SHP77 treated with DMSO at 0.1 percent for 48 hours (cell line): ENCODE measurements around the gene SRPK1.

Source experiments
- DNase-seq: peaks from one replicate; lab custom pipeline; 2025; lab: John Stamatoyannopoulos, UW

The SRPK1 gene

GRCh38 chr6:35817515-35817914 lies 103.4 kb downstream of the SRPK1 start:
- no peak for DNase-seq

DNA sequence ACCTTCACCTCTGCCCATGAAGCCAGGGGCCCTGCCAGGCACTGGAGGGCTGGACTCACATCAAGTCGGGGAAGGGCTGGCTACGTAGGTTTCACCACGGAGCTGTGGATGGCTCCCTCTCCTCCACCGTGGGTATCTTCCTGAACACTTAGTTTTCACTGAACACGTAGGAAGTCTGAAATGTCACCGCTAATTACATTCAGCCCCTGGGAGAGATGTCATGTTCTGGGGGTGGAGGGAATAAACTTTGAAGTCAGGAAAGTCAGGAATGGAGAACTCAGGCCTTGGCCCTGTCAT lies 109.3 kb downstream of the SRPK1 start:
- no peak for DNase-seq

DNA sequence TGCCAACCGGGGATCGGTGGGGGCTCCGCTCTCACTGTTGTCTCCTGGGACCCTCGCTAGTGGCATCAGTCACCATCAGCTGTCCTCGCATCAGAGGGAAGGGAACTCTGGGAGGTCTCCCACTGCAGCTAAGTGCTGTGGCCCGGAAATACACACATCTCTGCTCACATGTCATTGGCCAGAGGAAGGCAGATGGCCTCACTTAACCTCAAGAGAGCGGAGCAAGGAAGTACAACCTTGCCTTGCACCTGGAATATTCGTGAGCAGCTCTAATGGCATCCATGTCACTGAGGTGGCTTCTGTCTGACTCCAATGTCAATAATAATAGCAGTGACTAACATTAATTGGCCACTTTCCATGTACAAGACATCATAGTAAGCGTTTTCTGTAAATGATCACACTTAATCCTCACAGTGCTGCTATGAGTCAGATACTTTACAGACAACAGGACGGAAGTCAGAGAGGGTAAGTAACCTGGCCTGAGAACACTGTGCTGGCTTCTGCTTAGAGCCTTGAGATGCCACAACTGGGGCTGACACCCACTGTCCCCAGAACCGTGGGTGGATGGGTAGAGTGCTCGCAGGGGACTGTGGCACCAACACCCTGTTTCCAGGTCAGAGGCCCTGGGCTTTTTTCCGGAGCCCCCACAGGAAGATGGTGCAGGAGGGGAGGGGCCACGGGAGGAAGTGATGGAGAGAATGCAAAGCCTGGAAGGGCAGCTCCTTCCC lies 109.8 kb downstream of the SRPK1 start:
- peak; percentile 71 for DNase-seq

DNA sequence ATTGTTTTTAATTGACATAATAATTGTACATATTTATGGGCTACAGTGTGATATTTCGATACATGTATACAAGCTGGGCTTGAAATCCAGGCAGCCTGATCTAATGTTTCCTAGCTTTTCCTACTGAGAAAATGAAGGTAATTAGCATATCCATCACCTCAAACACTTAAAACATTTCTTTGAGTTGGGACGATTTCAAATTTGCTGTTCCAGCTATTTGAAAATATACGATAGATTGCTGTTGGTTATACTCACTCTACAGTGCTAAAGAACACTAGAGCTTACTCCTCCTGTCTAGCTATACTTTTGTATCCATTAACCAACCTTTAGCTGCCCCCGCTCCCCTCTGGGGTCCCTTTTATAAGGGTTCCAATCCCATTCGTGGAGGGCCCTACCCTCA lies 111.1 kb downstream of the SRPK1 start:
- no peak for DNase-seq

- peak; percentile 47 for DNase-seq
These were observed 112.2 kb downstream of the SRPK1 start for GRCh38 chr6:35808688-35809087.

DNA sequence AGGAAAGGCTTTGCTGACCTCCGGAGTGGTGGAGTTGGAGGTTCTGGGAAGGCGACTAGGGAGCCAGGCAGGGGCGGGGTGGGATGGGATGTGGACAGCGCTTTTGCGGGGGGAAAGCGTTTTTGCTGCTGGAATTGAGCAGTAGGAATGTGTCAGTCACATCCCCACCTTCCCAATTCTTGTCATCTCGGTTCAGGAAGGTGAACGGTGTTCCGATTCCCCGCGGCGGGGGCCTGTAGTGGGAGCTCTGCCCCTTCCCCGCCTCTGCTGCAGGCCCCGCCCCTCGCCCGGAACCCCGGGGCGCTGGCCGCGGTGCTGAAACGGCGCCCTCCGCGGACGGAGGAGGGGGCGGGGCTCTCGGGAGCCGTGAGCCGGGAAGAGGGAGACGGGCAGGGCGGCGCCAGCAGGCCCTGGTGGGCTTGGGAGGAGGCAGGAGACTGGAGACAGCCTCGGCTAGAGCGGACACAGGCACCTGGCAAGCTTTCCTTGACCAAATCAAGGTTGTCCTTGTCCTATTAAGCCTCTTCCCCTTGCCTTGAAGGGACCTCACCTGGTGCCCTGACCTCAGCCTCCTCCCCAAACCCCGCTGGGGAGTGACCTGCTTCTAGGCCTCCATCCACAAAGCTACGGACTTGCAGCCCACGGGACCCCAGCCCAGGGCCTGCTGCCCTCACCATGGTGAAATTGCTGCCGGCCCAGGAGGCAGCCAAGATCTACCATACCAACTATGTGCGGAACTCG lies 115.7 kb downstream of the SRPK1 start, which contains the start of gene LHFPL5:
TSS of gene LHFPL5 (plus strand) at position 357 of the 741 bp plus-strand sequence. CDS start at position 676, 319 bp downstream.
- peak; percentile 22 for DNase-seq

- DNase-seq, result no peak
These were observed 119.8 kb downstream of the SRPK1 start for GRCh38 chr6:35801148-35801547.

DNA sequence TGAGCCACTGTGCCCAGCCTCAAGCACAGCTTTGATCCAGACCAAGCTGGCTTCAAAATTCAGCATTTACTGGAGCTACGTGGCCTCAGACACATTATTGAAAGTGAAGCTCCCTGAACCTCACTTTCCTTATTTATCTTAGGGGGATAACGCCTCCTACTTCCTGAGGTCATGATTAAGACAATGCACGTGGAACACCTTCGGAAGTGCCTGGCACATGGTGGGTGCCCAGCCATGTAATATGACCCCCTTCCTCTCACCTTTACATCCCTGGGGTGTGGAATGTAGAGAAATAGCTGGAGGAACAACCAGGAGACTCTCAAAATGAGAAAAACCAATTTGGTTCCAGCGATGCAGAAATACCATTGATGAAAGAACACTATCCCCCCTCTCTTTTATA lies 122.2 kb downstream of the SRPK1 start:
- DNase-seq, result no peak

GRCh38 chr6:35797837-35798526 lies 122.9 kb downstream of the SRPK1 start:
- no peak for DNase-seq

DNA sequence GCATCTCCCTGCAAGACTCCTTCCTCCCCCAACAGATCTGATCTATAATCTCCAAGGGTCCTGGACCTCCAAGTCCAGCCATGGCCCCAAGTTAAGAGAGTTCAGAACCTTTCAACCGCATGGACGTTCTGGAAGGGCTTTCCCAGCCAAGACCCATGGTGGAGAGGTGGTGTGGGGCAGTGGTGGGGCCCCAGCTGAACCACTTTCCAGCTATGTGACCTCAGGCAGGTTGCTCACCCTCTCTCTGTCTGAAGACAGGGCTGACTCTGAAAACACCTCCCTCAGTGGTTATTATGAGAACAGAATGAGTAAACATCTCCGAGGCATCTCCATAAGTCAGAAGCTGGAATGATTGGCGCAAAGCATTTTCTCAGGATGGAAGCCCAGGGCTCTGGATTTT lies 124.7 kb downstream of the SRPK1 start:
- no peak for DNase-seq

GRCh38 chr6:35795453-35796071 lies 125.3 kb downstream of the SRPK1 start:
- DNase-seq, result no peak

DNA sequence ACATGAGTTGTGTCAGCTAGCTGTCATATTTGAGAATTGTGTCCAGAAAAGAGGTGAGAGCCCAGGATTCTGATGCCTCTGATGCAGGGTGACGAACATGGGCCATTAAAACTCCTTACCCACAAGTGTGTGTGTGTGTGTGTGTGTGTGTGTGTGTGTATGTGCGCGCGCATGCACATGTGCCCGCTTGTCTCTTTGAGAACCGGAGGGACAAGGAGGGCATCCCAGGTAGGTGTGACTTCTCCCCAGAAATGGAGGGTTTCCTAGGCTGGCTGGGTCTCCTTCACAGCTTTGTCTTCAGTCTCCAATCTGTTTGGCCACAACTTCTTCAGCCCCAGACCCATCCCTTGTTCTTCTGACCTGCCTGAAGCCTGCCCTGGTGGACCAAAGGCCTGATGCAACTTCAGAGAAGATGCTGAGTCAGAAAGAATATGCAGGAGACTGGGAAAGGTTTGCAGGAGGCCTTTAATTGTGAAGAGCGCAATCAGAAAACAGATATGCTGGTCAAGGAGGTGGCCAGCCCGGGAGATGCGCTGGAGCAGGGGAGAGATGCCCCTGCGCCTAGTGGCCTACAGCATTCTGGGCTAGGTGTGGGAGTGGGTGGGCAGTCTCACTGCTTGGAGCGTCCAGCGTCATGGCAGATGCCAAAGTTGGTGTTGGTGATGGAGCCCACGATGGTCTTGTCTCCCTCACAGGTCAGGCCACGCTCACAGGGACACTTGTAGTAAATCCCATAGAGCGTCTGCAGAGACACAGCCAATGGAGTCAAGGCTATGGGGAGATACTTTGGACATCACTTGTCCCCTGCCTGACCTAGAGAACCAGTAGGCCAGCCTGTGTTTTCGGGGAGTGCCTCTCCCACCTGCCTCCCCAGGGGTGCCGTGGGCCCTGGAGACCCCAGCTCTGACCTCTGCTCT lies 126.1 kb downstream of the SRPK1 start:
- no peak for DNase-seq

DNA sequence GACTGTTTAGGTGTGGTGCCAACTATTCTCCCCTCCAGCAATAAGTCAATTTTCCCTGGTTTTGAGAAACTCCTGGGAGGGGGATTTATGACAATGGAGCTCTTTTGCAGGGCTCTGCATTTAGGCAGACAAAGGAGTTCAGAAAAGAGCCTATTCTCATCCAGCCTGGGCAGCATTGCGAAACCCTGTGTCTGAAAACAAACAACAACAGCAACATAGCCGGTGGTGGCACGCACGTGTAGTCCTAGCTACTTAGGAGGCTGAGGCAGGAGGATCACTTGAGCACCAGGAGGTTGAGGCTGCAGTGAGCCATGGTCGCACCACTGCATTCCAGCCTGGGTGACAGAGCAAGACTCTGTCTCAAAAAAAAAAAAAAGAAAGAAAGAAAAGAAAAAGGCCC lies 130.2 kb downstream of the SRPK1 start:
- no peak for DNase-seq

GRCh38 chr6:35788423-35788982 lies 132.4 kb downstream of the SRPK1 start:
- DNase-seq, result no peak

- no peak for DNase-seq
These were observed 133.4 kb downstream of the SRPK1 start for GRCh38 chr6:35787266-35788218.

DNA sequence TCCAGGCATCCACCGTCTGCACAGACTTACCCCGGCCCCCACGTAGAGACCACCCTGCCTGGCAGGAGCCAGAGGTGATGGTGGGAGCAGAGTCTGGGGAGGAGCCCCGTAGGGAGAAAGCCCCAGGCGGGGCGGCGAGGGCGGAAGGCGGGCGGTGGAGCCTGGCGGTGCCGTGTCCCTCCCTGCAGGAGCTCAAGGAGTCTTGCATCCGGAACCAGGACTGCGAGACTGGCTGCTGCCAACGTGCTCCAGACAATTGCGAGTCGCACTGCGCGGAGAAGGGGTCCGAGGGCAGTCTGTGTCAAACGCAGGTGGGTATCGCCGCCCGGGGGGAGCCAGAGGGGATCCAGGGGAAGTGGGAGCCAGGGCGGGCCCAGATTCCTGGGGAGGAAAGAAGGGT lies 134.1 kb downstream of the SRPK1 start:
- no peak for DNase-seq

GRCh38 chr6:35786272-35786671 lies 134.6 kb downstream of the SRPK1 start:
- DNase-seq, result no peak

- no peak for DNase-seq
These were observed 136.7 kb downstream of the SRPK1 start for GRCh38 chr6:35784200-35784599.
